ENCODE results near the gene SOX21.

DNA sequence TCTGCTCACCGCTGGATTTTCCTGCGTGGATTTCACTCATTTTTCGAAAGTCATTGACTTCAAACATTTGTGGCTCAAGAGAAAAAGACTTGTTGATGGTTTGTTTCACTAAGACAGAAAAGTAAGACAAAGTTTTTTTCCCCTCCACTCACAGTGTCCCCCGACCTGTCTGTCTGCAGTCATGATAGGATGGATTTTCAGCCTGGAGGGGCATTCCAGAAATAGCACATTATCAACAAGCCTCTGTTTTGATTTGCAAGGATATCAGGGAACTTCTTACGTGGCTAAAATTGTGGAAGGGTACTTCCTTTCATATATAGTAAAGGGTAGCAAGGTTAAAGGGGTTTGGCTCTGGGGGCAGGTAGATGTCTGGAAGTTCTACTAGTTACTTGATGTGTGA lies 11.8 kb downstream of the SOX21 start:
- TF ChIP-seq, protein P1, sequence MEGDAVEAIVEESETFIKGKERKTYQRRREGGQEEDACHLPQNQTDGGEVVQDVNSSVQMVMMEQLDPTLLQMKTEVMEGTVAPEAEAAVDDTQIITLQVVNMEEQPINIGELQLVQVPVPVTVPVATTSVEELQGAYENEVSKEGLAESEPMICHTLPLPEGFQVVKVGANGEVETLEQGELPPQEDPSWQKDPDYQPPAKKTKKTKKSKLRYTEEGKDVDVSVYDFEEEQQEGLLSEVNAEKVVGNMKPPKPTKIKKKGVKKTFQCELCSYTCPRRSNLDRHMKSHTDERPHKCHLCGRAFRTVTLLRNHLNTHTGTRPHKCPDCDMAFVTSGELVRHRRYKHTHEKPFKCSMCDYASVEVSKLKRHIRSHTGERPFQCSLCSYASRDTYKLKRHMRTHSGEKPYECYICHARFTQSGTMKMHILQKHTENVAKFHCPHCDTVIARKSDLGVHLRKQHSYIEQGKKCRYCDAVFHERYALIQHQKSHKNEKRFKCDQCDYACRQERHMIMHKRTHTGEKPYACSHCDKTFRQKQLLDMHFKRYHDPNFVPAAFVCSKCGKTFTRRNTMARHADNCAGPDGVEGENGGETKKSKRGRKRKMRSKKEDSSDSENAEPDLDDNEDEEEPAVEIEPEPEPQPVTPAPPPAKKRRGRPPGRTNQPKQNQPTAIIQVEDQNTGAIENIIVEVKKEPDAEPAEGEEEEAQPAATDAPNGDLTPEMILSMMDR (IDR thresholded peaks at IDR 0.05): no peak
- no peak for TF ChIP-seq CREM (CRISPR knock-in tag; IDR thresholded peaks at IDR 0.05)
- TF ChIP-seq NFYB (CRISPR knock-in tag; conservative IDR thresholded peaks at IDR 0.05; ENCODE audit: low read depth): no peak

Measured in WTC11 (cell line).